A549 treated with RU486 at 1 μM for 4 hours (cell line): ENCODE data around the gene XPA. TPM values are rescaled to one million over a fixed set of nuclear protein-coding genes. Genes with fewer than 3 reads are reported as not detected.

Source experiments
- total RNA-seq: library from RNA; stranded (reverse); fragments of 200-300 nt; extraction: Qiagen RNA extraction; gene quantifications from 5 replicates; pipeline ENCODE4 v1.2.3, GENCODE V29; 2022; ENCODE audit warnings: low read depth

Gene XPA
- total RNA-seq: 11.3 to 17.4 TPM (median 13.6 TPM) in 5 replicates

DNA sequence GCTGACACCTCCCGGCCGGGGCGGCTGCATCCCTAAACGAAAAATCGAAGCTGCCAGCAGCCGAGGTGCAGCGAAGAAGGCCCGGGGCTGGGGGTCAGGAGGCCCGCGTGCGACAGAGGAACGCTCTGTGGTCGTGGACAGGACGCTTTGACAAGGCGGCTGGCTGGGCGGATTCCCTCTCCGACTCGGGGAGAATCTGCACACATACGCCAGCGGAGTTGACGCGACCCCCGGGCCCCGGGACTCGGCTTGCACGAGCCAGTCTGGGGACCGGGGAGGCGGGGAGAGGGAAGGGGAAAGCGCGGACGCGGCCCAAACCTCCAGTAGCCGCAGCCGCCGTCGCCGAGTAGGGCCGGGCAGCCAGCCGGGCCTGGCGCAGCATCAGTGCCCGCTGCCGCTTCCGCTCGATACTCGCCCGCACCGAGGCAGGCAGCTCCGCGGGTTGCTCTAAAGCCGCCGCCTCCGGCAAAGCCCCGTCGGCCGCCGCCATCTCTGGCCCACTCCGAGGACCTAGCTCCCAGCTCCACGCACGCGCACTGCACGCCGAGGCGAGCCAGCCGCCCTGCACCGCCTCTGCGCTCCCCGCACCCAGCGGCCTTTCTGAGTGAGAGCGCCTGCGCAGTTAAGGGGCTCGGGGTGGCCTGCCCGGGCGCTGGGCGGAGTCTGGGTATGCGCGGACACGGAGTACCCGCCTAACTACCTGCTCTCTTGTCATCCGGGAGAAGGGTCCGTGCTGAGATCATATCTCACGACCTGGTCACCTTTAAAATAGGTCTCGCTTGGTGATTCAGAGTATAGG, at the start of gene XPA:
Gene XPA (minus strand): TSS at position 538 of the 799 bp plus-strand sequence. CDS start 48 bp downstream, at position 490.

DNA sequence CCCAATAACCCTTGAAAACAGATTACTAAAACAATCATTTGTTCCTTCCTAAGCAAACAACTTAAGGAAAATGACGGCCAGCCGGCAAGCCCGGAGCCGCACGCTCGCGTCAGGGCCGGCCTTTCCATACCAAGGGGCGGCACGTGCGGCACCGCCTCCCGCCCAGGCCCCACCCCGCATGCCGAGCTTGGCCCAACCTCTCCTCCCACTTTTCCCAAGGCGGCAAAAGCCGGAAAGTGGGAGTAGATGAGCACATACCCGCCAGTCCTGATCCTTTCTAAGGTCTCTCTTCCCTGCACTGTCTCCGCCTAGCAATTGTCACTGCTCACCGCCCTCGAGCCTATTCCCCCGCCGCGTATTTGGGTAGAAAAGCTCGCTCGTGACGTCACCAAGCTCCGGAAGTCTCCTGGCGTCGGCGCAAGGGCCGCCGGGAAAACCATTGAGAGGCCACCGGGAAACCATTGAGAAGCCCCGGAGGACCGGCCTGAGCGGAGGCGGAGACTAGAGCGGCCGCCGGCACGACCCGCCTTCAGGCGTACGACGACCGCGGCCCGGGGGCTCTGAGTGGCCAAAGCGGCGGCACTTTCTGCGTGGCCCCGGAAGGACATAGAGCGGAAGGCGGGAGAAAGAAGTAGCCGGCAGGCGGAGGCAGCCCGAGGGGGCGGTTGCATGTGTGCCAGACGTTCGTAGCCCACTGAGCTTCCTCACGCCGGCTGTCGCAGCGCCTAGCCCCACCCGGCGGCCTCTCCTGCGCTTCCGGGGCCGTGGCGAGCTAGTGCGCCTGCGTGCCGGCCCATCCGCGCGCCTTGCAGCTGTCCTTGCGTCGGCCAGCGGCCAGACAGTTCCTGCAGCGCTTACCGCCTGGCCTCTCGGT, 63.9 kb downstream of the XPA start, which contains the start of the genes NCBP1 and TSTD2:
Gene NCBP1 (plus strand): TSS at position 837 of the 874 bp plus-strand sequence. CDS start 61 bp downstream, outside the sequence.
Gene TSTD2 (minus strand): TSS at position 384 of the 874 bp plus-strand sequence. CDS start 5,806 bp downstream, outside the sequence.

Other genes with a start within 250 kb of the XPA start
- 2.3 to 3.3 TPM (median 2.6 TPM) in 5 replicates for gene TMOD1, start 195.7 kb downstream of the XPA start, total RNA-seq
- 7.6 to 11.5 TPM (median 10.1 TPM) in 5 replicates for gene TSTD2, start 64.0 kb downstream of the XPA start, total RNA-seq
- gene NCBP1, start 63.5 kb downstream of the XPA start, total RNA-seq: 18.6 to 28.9 TPM (median 25.5 TPM) in 5 replicates
- gene FOXE1, start 155.9 kb upstream of the XPA start, total RNA-seq: 2.8 to 4.3 TPM (median 4.2 TPM) in 5 replicates
- 11.7 to 14.6 TPM (median 14.1 TPM) in 5 replicates for gene TRMO, start 225.2 kb upstream of the XPA start, total RNA-seq
- gene HEMGN, start 240.8 kb upstream of the XPA start, total RNA-seq: not detected in 5 replicates